Neural progenitor cell (in vitro differentiated cells): ENCODE measurements around the gene SZRD1.

ENCODE experiments used
- EZH2 ChIP-seq: fragments of 200-600 bp; sonication (generic); IDR thresholded peaks from 2 replicates; pipeline ENCODE4 v1.6.1; 2017; ENCODE audit warnings: antibody characterized with exemption, mild to moderate bottlenecking, moderate library complexity
- EZH2phosphoT487 ChIP-seq: fragments of 200-600 bp; sonication (generic); IDR thresholded peaks from 2 replicates; pipeline ENCODE4 v1.6.1; 2017; ENCODE audit warnings: antibody characterized with exemption
- TF ChIP-seq, protein P1 (sequence below): fragments of 200-600 bp; sonication (generic); IDR thresholded peaks from 2 replicates; pipeline ENCODE4 v1.5.1; 2017; ENCODE audit warnings: antibody characterized with exemption, mild to moderate bottlenecking

DNA sequence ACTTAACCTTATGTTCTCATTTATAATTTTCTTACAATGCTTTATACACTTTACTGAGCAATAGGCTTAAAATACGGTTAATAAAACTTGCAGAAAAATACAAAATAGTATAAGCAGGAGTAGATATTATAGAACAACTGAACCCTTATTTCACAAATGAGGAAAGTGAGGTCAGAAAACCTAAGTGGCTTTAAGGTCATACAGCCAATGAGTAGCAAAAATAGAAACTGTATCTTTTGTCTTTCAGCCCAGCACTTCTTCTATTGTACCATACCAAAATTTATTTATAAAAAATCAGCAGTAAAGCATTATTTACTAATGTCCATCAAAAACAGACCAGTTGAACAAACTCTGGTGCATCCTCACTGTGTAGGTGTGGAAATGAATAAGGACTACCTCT lies 26.4 kb upstream of the SZRD1 start:
- TF ChIP-seq, protein P1, sequence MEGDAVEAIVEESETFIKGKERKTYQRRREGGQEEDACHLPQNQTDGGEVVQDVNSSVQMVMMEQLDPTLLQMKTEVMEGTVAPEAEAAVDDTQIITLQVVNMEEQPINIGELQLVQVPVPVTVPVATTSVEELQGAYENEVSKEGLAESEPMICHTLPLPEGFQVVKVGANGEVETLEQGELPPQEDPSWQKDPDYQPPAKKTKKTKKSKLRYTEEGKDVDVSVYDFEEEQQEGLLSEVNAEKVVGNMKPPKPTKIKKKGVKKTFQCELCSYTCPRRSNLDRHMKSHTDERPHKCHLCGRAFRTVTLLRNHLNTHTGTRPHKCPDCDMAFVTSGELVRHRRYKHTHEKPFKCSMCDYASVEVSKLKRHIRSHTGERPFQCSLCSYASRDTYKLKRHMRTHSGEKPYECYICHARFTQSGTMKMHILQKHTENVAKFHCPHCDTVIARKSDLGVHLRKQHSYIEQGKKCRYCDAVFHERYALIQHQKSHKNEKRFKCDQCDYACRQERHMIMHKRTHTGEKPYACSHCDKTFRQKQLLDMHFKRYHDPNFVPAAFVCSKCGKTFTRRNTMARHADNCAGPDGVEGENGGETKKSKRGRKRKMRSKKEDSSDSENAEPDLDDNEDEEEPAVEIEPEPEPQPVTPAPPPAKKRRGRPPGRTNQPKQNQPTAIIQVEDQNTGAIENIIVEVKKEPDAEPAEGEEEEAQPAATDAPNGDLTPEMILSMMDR, result no peak
- no peak for TF ChIP-seq EZH2phosphoT487
- no peak for TF ChIP-seq EZH2
